ENCODE results near the gene MMP11. TPM values are rescaled to one million over a fixed set of nuclear protein-coding genes. Genes with fewer than 3 reads are reported as not detected.
"Not testable (repeated sequence)": the region's sequence is repeated elsewhere in the genome, so short reads cannot be mapped to it uniquely, and the experiment has no call there.

The MMP11 gene
- total RNA-seq: 0.38 and 0.53 TPM in 2 replicates

- Histone ChIP-seq H3K4me3 (ENCODE audit: low read depth, low read length) (peak within 1 kb of the TSS; percentile 21), H3K36me3 (ENCODE audit: control insufficient read depth, insufficient read depth, low read length) (no peaks in the 10 kb centered on the region), H3K27me3 (ENCODE audit: control insufficient read depth, insufficient read depth, low read length) (peaks cover 9% of the 10 kb centered on the region)
- DNase-seq (ENCODE audit: low read depth): no peak
- no peak for FAIRE-seq
- TF ChIP-seq CTCF (IDR thresholded peaks at IDR 0.05; ENCODE audit: insufficient read depth, low read length, severe bottlenecking): no peak
Measured at GRCh38 chr22:23772649-23773473, at the start of gene MMP11. Gene MMP11, plus strand, starts transcription at chr22:23772849. Its CDS starts 22 bp downstream, at chr22:23772871.

- not testable (repeated sequence) for H3K27me3 ChIP-seq (ENCODE audit: control insufficient read depth, insufficient read depth, low read length); H3K4me3 ChIP-seq (ENCODE audit: low read depth, low read length); DNase-seq (ENCODE audit: low read depth); FAIRE-seq; H3K36me3 ChIP-seq (ENCODE audit: control insufficient read depth, insufficient read depth, low read length)
Measured at GRCh38 chr22:23728108-23728507, 44.5 kb upstream of the MMP11 start.

- no peaks in the 10 kb centered on the region for H3K27me3 ChIP-seq (ENCODE audit: control insufficient read depth, insufficient read depth, low read length)
- H3K4me3 ChIP-seq (ENCODE audit: low read depth, low read length): no peak overlapping the region
- FAIRE-seq (no peak), DNase-seq (ENCODE audit: low read depth) (no peak)
- peaks cover under 1% of the 10 kb centered on the region for H3K36me3 ChIP-seq (ENCODE audit: control insufficient read depth, insufficient read depth, low read length)
- TF ChIP-seq CTCF (IDR thresholded peaks at IDR 0.05; ENCODE audit: insufficient read depth, low read length, severe bottlenecking): no peak
Measured at GRCh38 chr22:23737696-23738095, 35.0 kb upstream of the MMP11 start.

GRCh38 chr22:23742505-23743264, 30.0 kb upstream of the MMP11 start:
- no peaks in the 10 kb centered on the region for H3K27me3 ChIP-seq (ENCODE audit: control insufficient read depth, insufficient read depth, low read length)
- peaks cover 4% of the 10 kb centered on the region for H3K36me3 ChIP-seq (ENCODE audit: control insufficient read depth, insufficient read depth, low read length)
- TF ChIP-seq CTCF (IDR thresholded peaks at IDR 0.05; ENCODE audit: insufficient read depth, low read length, severe bottlenecking): no peak
- no peak for DNase-seq (ENCODE audit: low read depth)
- peak; percentile 43 for FAIRE-seq
- no peak overlapping the region for H3K4me3 ChIP-seq (ENCODE audit: low read depth, low read length)

- no peaks in the 10 kb centered on the region for H3K27me3 ChIP-seq (ENCODE audit: control insufficient read depth, insufficient read depth, low read length)
- no peak for TF ChIP-seq CTCF (IDR thresholded peaks at IDR 0.05; ENCODE audit: insufficient read depth, low read length, severe bottlenecking)
- FAIRE-seq (no peak), DNase-seq (ENCODE audit: low read depth) (no peak)
- H3K36me3 ChIP-seq (ENCODE audit: control insufficient read depth, insufficient read depth, low read length): peaks cover 4% of the 10 kb centered on the region
- H3K4me3 ChIP-seq (ENCODE audit: low read depth, low read length): no peak overlapping the region
Measured at GRCh38 chr22:23743303-23743705, 29.3 kb upstream of the MMP11 start.

GRCh38 chr22:23744001-23744400, 28.6 kb upstream of the MMP11 start:
- Histone ChIP-seq H3K4me3 (ENCODE audit: low read depth, low read length) (no peak overlapping the region), H3K27me3 (ENCODE audit: control insufficient read depth, insufficient read depth, low read length) (no peaks in the 10 kb centered on the region), H3K36me3 (ENCODE audit: control insufficient read depth, insufficient read depth, low read length) (peaks cover 4% of the 10 kb centered on the region)
- no peak for DNase-seq (ENCODE audit: low read depth)
- TF ChIP-seq CTCF (IDR thresholded peaks at IDR 0.05; ENCODE audit: insufficient read depth, low read length, severe bottlenecking): no peak
- FAIRE-seq: peak; percentile 13

Data from bronchial epithelial cell (primary cell).